Astrocyte (in vitro differentiated cells and primary cell): ENCODE measurements around the gene ROCK1.

Source experiments
- CTCF ChIP-seq: IDR thresholded peaks from 2 replicates; pipeline ENCODE4 v1.5.1; 2011; ENCODE audit warnings: low read depth, mild to moderate bottlenecking, inconsistent platforms, low read length, moderate library complexity; ENCODE audit not compliant: insufficient read depth
- EZH2 ChIP-seq: IDR thresholded peaks from 2 replicates; pipeline ENCODE4 v1.6.1; 2012; ENCODE audit warnings: mild to moderate bottlenecking, low read length, inconsistent platforms; ENCODE audit not compliant: insufficient read depth

DNA sequence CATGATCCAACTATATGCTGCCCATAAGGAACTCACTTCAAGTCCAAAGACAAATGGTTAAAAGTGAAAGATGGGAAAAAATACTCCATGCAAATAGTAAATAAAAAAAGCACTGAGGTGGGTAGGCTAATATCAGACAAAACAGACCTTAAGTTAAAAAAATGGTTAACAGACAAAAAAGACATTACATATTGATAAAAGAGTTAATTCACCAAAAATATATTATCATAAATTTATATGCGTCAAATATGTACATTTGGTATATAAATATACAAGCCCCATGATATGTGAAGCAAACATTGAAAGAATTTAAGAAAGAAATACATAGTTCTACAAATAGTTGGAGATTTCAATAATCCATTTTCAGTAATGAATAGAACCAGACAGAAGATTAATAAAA, 31.0 kb downstream of the ROCK1 start:
- TF ChIP-seq CTCF (no peak), EZH2 (no peak)
